Urothelium cell line (cell line): ENCODE results near the gene SQSTM1.
"Not testable (repeated sequence)": the region's sequence is repeated elsewhere in the genome, so short reads cannot be mapped to it uniquely, and the experiment has no call there.

Experiments used
- DNase-seq: peaks from one replicate; pipeline ENCODE4 v3.0.0; 2011; ENCODE audit warnings: low spot score, mixed read lengths
- FAIRE-seq: peaks from 2 replicates; lab custom pipeline; 2011; peaks lifted over from hg19 to GRCh38; lab: Jason Lieb, UNC

The SQSTM1 gene

GRCh38 chr5:179823937-179824744, 3.4 kb downstream of the SQSTM1 start:
- FAIRE-seq (no peak), DNase-seq (no peak)

- FAIRE-seq (no peak), DNase-seq (no peak)
Observed at GRCh38 chr5:179824745-179825112, 4.0 kb downstream of the SQSTM1 start.

DNA sequence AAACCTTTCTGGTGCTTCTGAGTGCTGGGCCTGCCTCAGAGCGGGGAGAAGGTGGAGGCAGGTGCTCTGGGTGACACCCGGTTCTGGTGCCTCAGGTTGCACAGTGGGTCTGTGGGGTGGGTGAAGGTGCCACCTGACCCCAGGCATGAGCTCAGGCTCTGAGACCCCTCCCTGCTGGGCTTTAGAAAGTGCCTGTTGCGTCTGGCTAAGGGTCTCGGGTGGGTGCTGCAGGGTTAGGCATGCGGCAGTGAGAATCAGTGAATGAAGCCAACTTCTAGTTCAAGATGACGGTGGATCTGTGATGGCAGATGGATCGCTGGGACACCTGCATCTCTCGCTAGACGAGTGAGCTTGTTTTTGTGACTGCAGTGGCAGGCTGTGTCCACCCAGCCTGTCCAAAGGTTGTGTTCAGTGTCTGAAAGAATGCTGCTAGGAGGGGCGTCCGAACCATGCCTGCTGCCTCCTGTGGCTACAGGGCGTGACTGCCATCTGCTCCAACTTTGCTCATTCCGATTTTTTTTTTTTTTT, 5.0 kb downstream of the SQSTM1 start:
- DNase-seq (no peak), FAIRE-seq (no peak)

GRCh38 chr5:179827680-179828079, 7.0 kb downstream of the SQSTM1 start:
- FAIRE-seq (no peak), DNase-seq (no peak)

DNA sequence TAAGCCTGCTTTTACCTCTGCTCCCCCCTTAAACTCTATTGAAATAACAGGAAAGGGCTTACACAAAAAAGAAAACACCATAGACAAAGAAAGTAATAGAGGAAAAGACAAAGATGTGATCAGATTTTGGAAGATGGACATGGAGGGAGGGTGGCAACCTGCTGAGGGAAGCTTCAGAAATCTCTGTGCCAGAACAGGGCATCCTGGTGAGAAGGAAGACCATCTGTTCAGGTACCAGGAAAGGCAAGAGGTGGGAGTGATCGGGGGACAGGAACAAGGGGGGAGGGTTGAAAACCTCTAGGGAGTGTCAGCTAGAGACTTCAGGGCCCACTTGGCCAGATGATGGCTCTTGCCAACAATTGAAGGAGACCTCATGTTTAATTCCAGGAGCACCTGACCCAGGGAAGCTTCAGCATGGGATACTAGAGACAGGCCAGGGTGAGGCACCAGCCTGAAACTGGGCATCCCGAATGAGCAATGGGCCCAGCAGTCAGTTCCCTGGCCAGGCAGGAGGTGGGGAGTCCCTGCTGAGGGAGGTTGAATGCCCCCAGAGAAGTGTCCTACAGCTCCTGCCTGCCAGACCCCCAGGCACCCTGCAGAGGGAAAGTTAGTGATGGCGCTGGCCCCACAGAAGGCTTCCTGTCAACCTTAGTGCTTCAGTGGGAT, 8.2 kb downstream of the SQSTM1 start:
- DNase-seq (no peak), FAIRE-seq (no peak)

DNA sequence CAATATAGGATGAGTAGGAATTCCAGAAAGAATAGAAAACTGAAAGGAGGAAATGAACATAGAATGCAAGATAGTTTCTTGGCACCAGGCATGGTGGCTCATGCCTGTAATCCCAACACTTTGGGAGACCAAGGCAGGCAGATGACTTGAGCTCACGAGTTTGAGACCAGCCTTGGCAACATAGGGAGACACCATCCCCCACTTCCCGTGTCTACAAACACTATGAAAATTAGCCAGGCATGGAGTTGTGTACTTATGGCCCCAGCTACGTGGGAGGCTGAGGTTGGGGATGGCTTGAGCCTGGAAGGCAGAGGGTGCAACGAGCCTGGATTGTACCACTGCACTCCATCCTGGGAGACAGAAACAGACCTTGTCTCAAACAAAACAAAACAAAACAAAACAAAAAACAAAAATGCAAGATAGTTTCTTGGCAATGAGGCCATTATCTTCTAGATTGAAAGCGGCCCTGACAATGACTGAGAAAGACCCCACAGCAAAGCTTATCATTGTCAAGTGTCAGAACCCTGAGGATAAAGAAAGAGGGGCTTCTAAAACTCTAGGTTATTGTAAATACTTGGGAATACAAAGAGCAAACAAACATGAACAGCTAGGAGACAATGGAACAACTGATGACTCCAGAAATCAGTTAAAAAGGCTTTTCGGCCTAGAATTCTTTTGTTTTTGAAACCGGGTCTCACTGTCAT, 9.2 kb downstream of the SQSTM1 start:
- FAIRE-seq (no peak), DNase-seq (no peak)

DNA sequence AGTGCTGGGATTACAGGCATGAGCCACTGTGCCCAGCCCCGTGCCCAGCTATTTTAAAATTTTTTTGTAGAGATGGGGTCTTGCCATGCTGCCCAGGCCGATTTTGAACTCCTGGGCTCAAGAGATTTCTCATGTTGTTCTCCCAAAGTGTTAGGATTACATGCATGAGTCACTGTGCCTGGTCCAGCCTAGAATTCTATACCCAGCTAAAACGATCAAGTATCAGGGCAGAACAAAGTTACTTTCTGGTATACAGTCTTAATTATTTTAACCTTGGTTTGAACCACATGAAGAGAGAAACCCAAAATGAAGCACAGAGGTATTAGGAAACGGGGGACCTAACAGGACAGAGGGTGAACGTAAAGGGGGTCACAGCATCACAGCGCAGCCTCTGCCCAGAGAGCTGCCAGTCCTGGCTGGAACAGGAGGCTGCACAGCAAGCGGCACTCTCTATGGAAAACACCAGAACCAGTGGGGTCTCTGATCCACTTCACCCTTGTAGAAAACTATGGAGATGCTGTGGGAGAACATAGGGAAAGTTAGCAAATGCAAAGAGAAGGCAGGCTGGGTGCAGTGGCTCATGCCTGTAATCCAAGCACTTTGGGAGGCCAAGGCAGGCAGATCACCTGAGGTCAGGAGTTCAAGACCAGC, 10.2 kb downstream of the SQSTM1 start:
- FAIRE-seq (no peak), DNase-seq (no peak)

DNA sequence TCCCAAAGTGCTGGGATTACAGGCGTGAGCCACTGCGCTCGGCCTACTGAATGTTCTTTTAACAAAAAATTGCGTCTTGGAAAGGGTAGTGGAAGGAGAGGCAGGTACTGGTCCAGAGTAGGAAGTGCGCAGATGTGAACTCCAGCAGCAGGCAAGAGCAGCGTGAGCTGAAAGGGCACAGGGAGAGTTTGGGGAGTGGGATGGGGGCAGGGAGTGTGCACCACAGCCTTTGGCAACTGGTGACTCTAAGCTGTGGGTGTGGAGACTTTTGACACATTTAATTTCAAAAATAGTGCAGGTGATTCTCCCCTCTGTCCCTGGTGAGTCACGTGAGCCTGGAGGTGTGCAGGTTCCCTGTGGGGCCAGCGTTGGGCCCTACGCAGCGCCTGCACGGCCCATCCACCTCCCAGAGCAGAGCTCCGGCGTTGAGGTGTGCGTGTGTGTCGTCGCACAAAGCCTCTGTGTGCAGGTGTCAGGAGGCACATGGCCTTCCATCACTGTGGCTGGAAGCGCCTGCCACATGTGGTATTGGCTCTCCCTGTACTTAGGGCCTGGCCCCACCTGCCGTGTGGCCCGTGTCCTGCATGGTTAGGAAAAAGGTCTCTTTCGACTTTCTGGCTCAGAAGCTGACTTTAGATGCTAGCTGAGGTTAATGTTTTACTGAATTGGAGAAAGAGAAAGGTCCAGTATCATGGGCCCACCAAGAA, 11.5 kb downstream of the SQSTM1 start:
- DNase-seq, result no peak
- no peak for FAIRE-seq

- FAIRE-seq (no peak), DNase-seq (no peak)
Observed at GRCh38 chr5:179833056-179833708, 12.5 kb downstream of the SQSTM1 start.

- no peak for DNase-seq
- no peak for FAIRE-seq
Observed at GRCh38 chr5:179833709-179834070, 13.0 kb downstream of the SQSTM1 start.

DNA sequence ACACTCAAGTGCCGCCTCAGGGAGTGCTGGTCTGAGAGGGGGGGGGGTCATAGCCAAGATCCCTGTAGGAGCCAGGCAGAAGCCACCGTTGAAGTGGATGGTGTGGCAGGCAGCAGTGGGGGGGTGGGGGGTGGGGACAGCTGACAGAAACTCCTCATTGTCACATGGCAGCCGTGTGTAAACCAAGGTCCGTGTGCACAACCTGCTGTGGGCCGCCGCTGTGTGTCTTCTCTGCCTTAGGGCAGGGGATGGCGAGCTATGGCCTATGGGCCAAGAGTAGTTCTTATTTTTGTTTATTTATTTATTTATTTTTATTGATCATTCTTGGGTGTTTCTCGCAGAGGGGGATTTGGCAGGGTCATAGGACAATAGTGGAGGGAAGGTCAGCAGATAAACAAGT, 13.4 kb downstream of the SQSTM1 start:
- no peak for FAIRE-seq
- DNase-seq, result no peak

DNA sequence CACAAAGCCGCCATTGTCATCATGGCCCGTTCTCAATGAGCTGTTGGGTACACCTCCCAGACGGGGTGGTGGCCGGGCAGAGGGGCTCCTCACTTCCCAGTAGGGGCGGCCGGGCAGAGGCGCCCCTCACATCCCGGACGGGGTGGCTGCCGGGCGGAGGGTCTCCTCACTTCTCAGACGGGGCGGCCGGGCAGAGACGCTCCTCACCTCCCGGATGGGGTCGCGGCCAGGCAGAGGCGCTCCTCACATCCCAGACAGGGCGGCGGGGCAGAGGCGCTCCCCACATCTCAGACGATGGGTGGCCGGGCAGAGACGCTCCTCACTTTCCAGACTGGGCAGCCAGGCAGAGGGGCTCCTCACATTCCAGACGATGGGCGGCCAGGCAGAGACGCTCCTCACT, 14.2 kb downstream of the SQSTM1 start:
- FAIRE-seq, DNase-seq: not testable (repeated sequence)

DNA sequence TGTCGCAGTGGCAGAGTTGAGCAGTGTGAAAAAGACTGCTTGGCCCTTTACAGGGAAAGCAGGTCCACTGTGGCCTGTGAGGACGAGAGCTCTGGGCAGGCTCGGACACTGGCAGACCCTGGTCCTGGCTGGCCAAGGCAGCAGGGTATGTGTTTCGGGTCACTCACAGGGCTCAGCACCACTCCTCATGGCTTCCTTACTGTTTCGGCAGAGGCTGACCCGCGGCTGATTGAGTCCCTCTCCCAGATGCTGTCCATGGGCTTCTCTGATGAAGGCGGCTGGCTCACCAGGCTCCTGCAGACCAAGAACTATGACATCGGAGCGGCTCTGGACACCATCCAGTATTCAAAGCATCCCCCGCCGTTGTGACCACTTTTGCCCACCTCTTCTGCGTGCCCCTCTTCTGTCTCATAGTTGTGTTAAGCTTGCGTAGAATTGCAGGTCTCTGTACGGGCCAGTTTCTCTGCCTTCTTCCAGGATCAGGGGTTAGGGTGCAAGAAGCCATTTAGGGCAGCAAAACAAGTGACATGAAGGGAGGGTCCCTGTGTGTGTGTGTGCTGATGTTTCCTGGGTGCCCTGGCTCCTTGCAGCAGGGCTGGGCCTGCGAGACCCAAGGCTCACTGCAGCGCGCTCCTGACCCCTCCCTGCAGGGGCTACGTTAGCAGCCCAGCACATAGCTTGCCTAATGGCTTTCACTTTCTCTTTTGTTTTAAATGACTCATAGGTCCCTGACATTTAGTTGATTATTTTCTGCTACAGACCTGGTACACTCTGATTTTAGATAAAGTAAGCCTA, 15.7 kb downstream of the SQSTM1 start:
- no peak for FAIRE-seq
- DNase-seq, result no peak

- no peak for DNase-seq
- no peak for FAIRE-seq
Observed at GRCh38 chr5:179837076-179838011, 16.6 kb downstream of the SQSTM1 start.

- FAIRE-seq (no peak), DNase-seq (no peak)
Observed at GRCh38 chr5:179839328-179840256, 18.9 kb downstream of the SQSTM1 start.

DNA sequence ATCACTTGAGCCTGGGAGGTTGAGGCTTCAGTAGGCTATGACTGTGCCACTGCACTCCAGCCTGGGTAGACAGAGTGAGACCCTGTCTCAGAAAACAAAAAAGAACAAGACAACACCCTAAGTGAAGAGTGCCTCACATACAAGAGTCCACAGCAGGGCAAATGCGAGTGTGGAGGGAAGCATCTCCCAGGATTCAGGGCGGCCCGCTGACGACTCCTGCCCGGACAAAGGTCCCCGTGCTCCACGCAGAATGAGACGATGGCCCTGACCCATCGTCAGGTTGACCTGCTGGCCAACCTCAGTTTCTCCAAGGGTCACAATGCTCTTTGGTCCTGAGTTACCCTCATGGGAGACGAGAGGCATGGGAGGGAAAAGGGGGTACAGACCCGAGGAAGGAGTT, 19.6 kb downstream of the SQSTM1 start:
- FAIRE-seq, result no peak
- no peak for DNase-seq

DNA sequence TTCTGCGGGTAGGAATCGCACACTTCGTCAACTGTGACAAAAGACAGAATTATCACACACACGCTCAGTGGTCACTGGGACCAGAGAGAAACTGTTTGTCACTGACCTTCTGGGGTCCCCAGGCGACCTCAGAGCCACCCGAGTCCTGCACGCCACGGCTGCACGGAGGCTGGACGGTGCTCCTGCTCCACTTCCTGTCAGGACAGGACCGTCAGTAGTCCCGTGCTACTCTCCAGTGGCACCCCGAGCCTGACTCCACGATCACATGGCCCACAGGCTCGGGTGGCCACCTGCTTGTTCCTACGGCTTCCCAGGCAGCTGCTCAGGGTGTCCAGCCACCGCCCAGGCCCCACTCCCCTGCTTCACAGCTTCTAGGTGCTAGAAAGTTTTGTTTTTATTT, 20.1 kb downstream of the SQSTM1 start:
- no peak for FAIRE-seq
- DNase-seq, result no peak
